ENCODE data around the gene CFDP1. TPM values are rescaled to one million over a fixed set of nuclear protein-coding genes. Genes with fewer than 3 reads are reported as not detected.

The CFDP1 gene
- total and polyA plus RNA-seq, 4 donors, result 44.8 to 105 (median 64.1) TPM

- Histone ChIP-seq H3K27me3 (ENCODE audit: control insufficient read depth in 3 of 3, insufficient read depth in 3 of 3, low read length in 2 of 3) (no peaks in the 10 kb centered on the region), H3K9me3 (ENCODE audit: control insufficient read depth in 4 of 4, insufficient read depth in 3 of 4, low read length in 3 of 4) (no peaks in the 10 kb centered on the region), H3K27ac (ENCODE audit: low read depth in 1 of 2, low read length in 1 of 2) (no peak overlapping the region), H3K36me3 (ENCODE audit: control insufficient read depth in 4 of 4, insufficient read depth in 4 of 4, low read length in 4 of 4) (peaks cover 0 to 6% (median under 1%) of the 10 kb centered on the region in 4 donors), H3K9ac (ENCODE audit: insufficient read depth in 1 of 2, low read length in 2 of 2) (no peak overlapping the region), H3K4me1 (ENCODE audit: control insufficient read depth in 5 of 5, insufficient read depth in 5 of 5, low read length in 5 of 5) (peaks cover 0 to 6% (median 0%) of the 10 kb centered on the region in 5 donors), H3K4me3 (no peak overlapping the region)
- no peak for DNase-seq
- TF ChIP-seq CTCF (IDR thresholded peaks at IDR 0.05; ENCODE audit: control extremely low read depth, extremely low read depth), result no peak
- ATAC-seq (ENCODE audit: insufficient read depth, low FRiP score), result no peak
- 76 to 81% methylated on average over 5 of the region's 5 CpGs for WGBS, 2 donors
Observed at GRCh38 chr16:75326333-75326732, 107.0 kb downstream of the CFDP1 start.

DNA sequence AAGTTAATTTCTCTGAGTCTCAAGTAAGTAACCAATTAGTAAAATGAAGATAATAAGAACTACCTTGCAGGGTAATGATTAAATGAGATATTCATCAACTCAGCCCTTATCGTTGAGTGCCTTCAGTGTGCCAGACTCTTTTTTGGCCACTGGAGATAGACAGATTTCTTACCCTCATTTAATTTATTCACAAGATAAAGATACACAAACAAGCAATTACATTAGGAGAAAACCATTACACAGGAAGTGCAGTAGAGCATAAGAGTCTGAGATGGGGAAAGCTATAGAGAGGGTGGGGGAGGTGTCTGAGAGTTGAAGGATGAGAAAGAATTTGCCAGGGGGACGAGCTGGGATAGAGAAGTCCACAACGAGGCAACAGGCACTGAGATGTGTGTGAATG, 109.4 kb downstream of the CFDP1 start:
- TF ChIP-seq CTCF (IDR thresholded peaks at IDR 0.05; ENCODE audit: control extremely low read depth, extremely low read depth), result no peak
- Histone ChIP-seq H3K9ac (ENCODE audit: insufficient read depth in 1 of 2, low read length in 2 of 2) (no peak overlapping the region), H3K4me3 (no peak overlapping the region), H3K36me3 (ENCODE audit: control insufficient read depth in 4 of 4, insufficient read depth in 4 of 4, low read length in 4 of 4) (peaks cover 0 to 6% (median under 1%) of the 10 kb centered on the region in 4 donors), H3K9me3 (ENCODE audit: control insufficient read depth in 4 of 4, insufficient read depth in 3 of 4, low read length in 3 of 4) (no peaks in the 10 kb centered on the region), H3K27ac (ENCODE audit: low read depth in 1 of 2, low read length in 1 of 2) (no peak overlapping the region), H3K4me1 (ENCODE audit: control insufficient read depth in 5 of 5, insufficient read depth in 5 of 5, low read length in 5 of 5) (peaks cover 0 to 11% (median 8%) of the 10 kb centered on the region in 5 donors), H3K27me3 (ENCODE audit: control insufficient read depth in 3 of 3, insufficient read depth in 3 of 3, low read length in 2 of 3) (no peaks in the 10 kb centered on the region)
- WGBS, 2 donors, result 61 to 76% methylated on average over 3 of the region's 3 CpGs
- DNase-seq, result no peak
- ATAC-seq (ENCODE audit: insufficient read depth, low FRiP score), result no peak

- H3K9ac ChIP-seq (ENCODE audit: insufficient read depth in 1 of 2, low read length in 2 of 2), result no peak overlapping the region
- DNase-seq, result no peak
- H3K27me3 ChIP-seq (ENCODE audit: control insufficient read depth in 3 of 3, insufficient read depth in 3 of 3, low read length in 2 of 3), result no peaks in the 10 kb centered on the region
- no peaks in the 10 kb centered on the region for H3K9me3 ChIP-seq (ENCODE audit: control insufficient read depth in 4 of 4, insufficient read depth in 3 of 4, low read length in 3 of 4)
- H3K4me1 ChIP-seq (ENCODE audit: control insufficient read depth in 5 of 5, insufficient read depth in 5 of 5, low read length in 5 of 5), result peaks cover 0 to 11% (median 8%) of the 10 kb centered on the region in 5 donors
- peaks cover 0 to 6% (median under 1%) of the 10 kb centered on the region in 4 donors for H3K36me3 ChIP-seq (ENCODE audit: control insufficient read depth in 4 of 4, insufficient read depth in 4 of 4, low read length in 4 of 4)
- 69 to 79% methylated on average over 4 of the region's 4 CpGs for WGBS, 2 donors
- no peak overlapping the region for H3K27ac ChIP-seq (ENCODE audit: low read depth in 1 of 2, low read length in 1 of 2)
- H3K4me3 ChIP-seq, result no peak overlapping the region
- no peak for TF ChIP-seq CTCF (IDR thresholded peaks at IDR 0.05; ENCODE audit: control extremely low read depth, extremely low read depth)
- no peak for ATAC-seq (ENCODE audit: insufficient read depth, low FRiP score)
Observed at GRCh38 chr16:75323198-75323597, 110.1 kb downstream of the CFDP1 start.

- no peak for TF ChIP-seq CTCF (IDR thresholded peaks at IDR 0.05; ENCODE audit: control extremely low read depth, extremely low read depth)
- H3K27me3 ChIP-seq (ENCODE audit: control insufficient read depth in 3 of 3, insufficient read depth in 3 of 3, low read length in 2 of 3), result no peaks in the 10 kb centered on the region
- no peak overlapping the region for H3K9ac ChIP-seq (ENCODE audit: insufficient read depth in 1 of 2, low read length in 2 of 2)
- no peak overlapping the region for H3K4me3 ChIP-seq
- WGBS, 2 donors, result 60 to 78% methylated on average over 3 of the region's 3 CpGs
- H3K9me3 ChIP-seq (ENCODE audit: control insufficient read depth in 4 of 4, insufficient read depth in 3 of 4, low read length in 3 of 4), result no peaks in the 10 kb centered on the region
- no peak overlapping the region for H3K27ac ChIP-seq (ENCODE audit: low read depth in 1 of 2, low read length in 1 of 2)
- peaks cover 0 to 9% (median under 1%) of the 10 kb centered on the region in 4 donors for H3K36me3 ChIP-seq (ENCODE audit: control insufficient read depth in 4 of 4, insufficient read depth in 4 of 4, low read length in 4 of 4)
- ATAC-seq (ENCODE audit: insufficient read depth, low FRiP score), result no peak
- H3K4me1 ChIP-seq (ENCODE audit: control insufficient read depth in 5 of 5, insufficient read depth in 5 of 5, low read length in 5 of 5), result peaks cover 2 to 11% (median 8%) of the 10 kb centered on the region in 5 donors
- DNase-seq, result no peak
Observed at GRCh38 chr16:75322740-75323139, 110.6 kb downstream of the CFDP1 start.
